HepG2 (cell line): ENCODE measurements around the gene RPL38. TPM values are rescaled to one million over a fixed set of nuclear protein-coding genes. Genes with fewer than 3 reads are reported as not detected.

Source experiments
- ATAC-seq: fragments of 200-7000 bp; cut with Tn5 transposase; 3 replicates; pipeline ENCODE4 v1.9.1; 2020; ENCODE audit warnings: mild to moderate bottlenecking, moderate library complexity
- BruUV-seq: library from RNA; stranded (reverse); fragments of 400-500 nt; replicated peaks from 2 replicates; lab custom pipeline; 2021; lab: Mats Ljungman, UMichigan
- CTCF ChIA-PET: fragments of 300-600 bp; formaldehyde crosslinking; extraction: SDS; loops from one replicate; lab custom pipeline; 2021; ENCODE audit warnings: low total read pairs, inconsistent platforms, low intra/inter-chr PET ratio; lab: Yijun Ruan, JAX
- POLR2A ChIA-PET: fragments of 350-600 bp; sonication (Branson Sonifier 250); formaldehyde crosslinking; loops from one replicate; lab custom pipeline; 2020; ENCODE audit warnings: antibody characterized with exemption, inconsistent platforms; lab: Yijun Ruan, JAX
- DNase-seq: peaks from one replicate; pipeline ENCODE4 v3.0.0-alpha.2; 2015; ENCODE audit warnings: low spot score
- FAIRE-seq: peaks from 3 replicates; lab custom pipeline; 2011; peaks lifted over from hg19 to GRCh38; lab: Jason Lieb, UNC
- H2AFZ ChIP-seq: one replicate; pipeline ENCODE4 v1.6.1; 2011; ENCODE audit warnings: low read length, inconsistent platforms
- H3K27ac ChIP-seq: fragments of 300-600 bp; 3 replicates; pipeline ENCODE4 v1.8.0; 2011; ENCODE audit warnings: mixed run types, mild to moderate bottlenecking, mixed read lengths, low read length, inconsistent platforms; ENCODE audit not compliant: insufficient read depth; ENCODE audit errors: extremely low read length
- H3K27me3 ChIP-seq, 2 experiments: fragments of 200-600 bp in 1 of 2; 2 replicates in 1 of 2; 3 replicates in 1 of 2; pipeline versions ENCODE4 v1.6.0 to v1.8.0; 2011; ENCODE audit warnings: low read length in 2 of 2, mild to moderate bottlenecking in 2 of 2, moderate library complexity in 2 of 2, inconsistent platforms in 1 of 2; ENCODE audit not compliant: insufficient read depth in 2 of 2, control insufficient read depth in 1 of 2
- H3K36me3 ChIP-seq, 2 experiments: fragments of 200-600 bp in 1 of 2; replicated peaks in 1 of 2; 2 replicates in 1 of 2; 3 replicates in 1 of 2; pipeline versions ENCODE4 v1.5.1 to v1.8.0; 2011; ENCODE audit warnings: low read length in 2 of 2, inconsistent platforms in 1 of 2; ENCODE audit not compliant: insufficient read depth in 2 of 2, control insufficient read depth in 1 of 2
- H3K4me1 ChIP-seq: 2 replicates; pipeline ENCODE4 v1.5.1; 2012; ENCODE audit warnings: low read length, inconsistent platforms; ENCODE audit not compliant: insufficient read depth
- H3K4me2 ChIP-seq: 2 replicates; pipeline ENCODE4 v1.6.0; 2011; ENCODE audit warnings: low read depth, low read length, inconsistent platforms
- H3K4me3 ChIP-seq, 3 experiments: fragments of 200-600 bp in 1 of 3; sonication (generic), shearing (Covaris generic) in 1 of 3; replicated peaks in 1 of 3; 2 replicates each; pipeline ENCODE4 v1.5.1; 2011 to 2016; ENCODE audit warnings: low read length in 3 of 3, inconsistent platforms in 2 of 3, low read depth in 2 of 3, mild to moderate bottlenecking in 2 of 3, control low read depth in 1 of 3, mixed read lengths in 1 of 3; ENCODE audit not compliant: insufficient read depth in 1 of 3
- H3K79me2 ChIP-seq: one replicate; pipeline ENCODE4 v1.6.1; 2011; ENCODE audit warnings: low read length, inconsistent platforms; ENCODE audit not compliant: insufficient read depth
- H3K9ac ChIP-seq: 2 replicates; pipeline ENCODE4 v1.6.0; 2011; ENCODE audit warnings: mild to moderate bottlenecking, low read depth, low read length, inconsistent platforms; ENCODE audit not compliant: insufficient read depth
- H3K9me3 ChIP-seq: 2 replicates; pipeline ENCODE4 v1.5.1; 2012; ENCODE audit warnings: mild to moderate bottlenecking, low read length
- H4K20me1 ChIP-seq: 2 replicates; pipeline ENCODE4 v1.6.0; 2011; ENCODE audit warnings: inconsistent platforms, mild to moderate bottlenecking, low read length, moderate library complexity; ENCODE audit not compliant: insufficient read depth
- HIVEP1 ChIP-seq: sonication (generic); formaldehyde crosslinking; IDR thresholded peaks from 2 replicates; pipeline ENCODE4 v1.4.0; 2020; ENCODE audit warnings: mild to moderate bottlenecking, missing genetic modification reagents
- HMG20A ChIP-seq: IDR thresholded peaks from 2 replicates; pipeline ENCODE4 v1.6.1; 2016; ENCODE audit warnings: borderline replicate concordance
- IKZF1 ChIP-seq: fragments of 450-650 bp; IDR thresholded peaks from 2 replicates; pipeline ENCODE4 v1.7.1; 2016
- MXI1 ChIP-seq: IDR thresholded peaks from 3 replicates; pipeline ENCODE4 v1.6.1; 2012; ENCODE audit warnings: low read depth, low read length, inconsistent platforms, borderline replicate concordance
- NFE2L1 ChIP-seq: sonication (generic); formaldehyde crosslinking; IDR thresholded peaks from 2 replicates; pipeline ENCODE4 v1.4.0; 2020; ENCODE audit warnings: missing genetic modification reagents, mild to moderate bottlenecking, borderline replicate concordance
- NFIB ChIP-seq: sonication (generic); formaldehyde crosslinking; IDR thresholded peaks from 2 replicates; pipeline ENCODE4 v1.9.0; 2021; ENCODE audit warnings: missing genetic modification reagents, mild to moderate bottlenecking, borderline replicate concordance
- PHB2 ChIP-seq: fragments of 450-650 bp; IDR thresholded peaks from 2 replicates; pipeline ENCODE4 v1.6.1; 2018; ENCODE audit not compliant: partially characterized antibody
- RBAK ChIP-seq: sonication (generic); formaldehyde crosslinking; IDR thresholded peaks from 2 replicates; pipeline ENCODE4 v1.5.1; 2020; ENCODE audit warnings: mild to moderate bottlenecking, missing genetic modification reagents
- SRSF9 ChIP-seq: fragments of 200-400 bp; formaldehyde crosslinking; IDR thresholded peaks from 2 replicates; pipeline ENCODE4 v1.6.1; 2018; ENCODE audit warnings: borderline replicate concordance, mild to moderate bottlenecking, low read depth, low read length; ENCODE audit not compliant: insufficient read depth, poor library complexity, severe bottlenecking
- ZFP82 ChIP-seq: sonication (generic); formaldehyde crosslinking; IDR thresholded peaks from 2 replicates; pipeline ENCODE4 v1.5.1; 2020; ENCODE audit warnings: mild to moderate bottlenecking, missing genetic modification reagents, borderline replicate concordance
- ZFYVE20 ChIP-seq: sonication (generic); formaldehyde crosslinking; IDR thresholded peaks from 2 replicates; pipeline ENCODE4 v1.8.0; 2023; ENCODE audit warnings: low read depth, mild to moderate bottlenecking, moderate library complexity, missing genetic modification reagents, borderline replicate concordance
- ZNF782 ChIP-seq: sonication (generic); formaldehyde crosslinking; IDR thresholded peaks from 2 replicates; pipeline ENCODE4 v1.4.0; 2020; ENCODE audit warnings: missing genetic modification reagents, mild to moderate bottlenecking, borderline replicate concordance
- WGBS: methylation state at CpG from one replicate; pipeline ENCODE4 v1.1.6; 2017; ENCODE audit warnings: low lambda C conversion rate; 5-methylcytosine and 5-hydroxymethylcytosine counted together
- in situ Hi-C: cut with HindIII; loops from 2 replicates; pipeline ENCODE4 v1.10.0; 2017; ENCODE audit warnings: low pct_unique_long_range_greater_than_20kb; ENCODE audit not compliant: extremely low pct_ligation_motif_present
- intact Hi-C: fragments of 100-400 bp; cut with micrococcal nuclease; formaldehyde crosslinking; loops from one replicate; pipeline ENCODE4 v1.10.0; 2022; ENCODE audit not compliant: unreplicated experiment
- polyA plus RNA-seq, 8 experiments: library from polyadenylated mRNA; depleted of rRNA in 3 of 8; stranded (reverse) in 7 of 8; unstranded in 1 of 8; fragments of >200 nt; fragmentation: Illumina TruSeq in 4 of 8; extraction: Trizol in 4 of 8; gene quantifications; 2 replicates each; pipeline versions ENCODE4 v1.2.1 to v1.2.3, GENCODE V29; 2011 to 2016; ENCODE audit warnings: low read depth in 4 of 8, missing spikeins in 1 of 8, mixed read lengths in 1 of 8; ENCODE audit not compliant: insufficient read depth in 1 of 8
- total RNA-seq, 5 experiments: library from RNA; depleted of rRNA; stranded (reverse); fragments of >200 nt; fragmentation: Illumina TruSeq; extraction: Trizol; gene quantifications; 2 replicates each; pipeline ENCODE4 v1.2.3, GENCODE V29; 2016; ENCODE audit warnings: low read depth in 1 of 5
- TF ChIP-seq, protein P1 (sequence below): sonication (generic); formaldehyde crosslinking; IDR thresholded peaks from 2 replicates; pipeline ENCODE4 v1.4.0; 2020; ENCODE audit warnings: missing genetic modification reagents
- TF ChIP-seq, protein P2 (sequence below): sonication (generic); formaldehyde crosslinking; IDR thresholded peaks from 2 replicates; pipeline ENCODE4 v1.4.0; 2020; ENCODE audit warnings: missing genetic modification reagents
- TF ChIP-seq, protein P3 (sequence below): sonication (generic); formaldehyde crosslinking; IDR thresholded peaks from 2 replicates; pipeline ENCODE4 v1.5.0; 2020; ENCODE audit warnings: mild to moderate bottlenecking, missing genetic modification reagents

Gene RPL38
- total and polyA plus RNA-seq, 2 of the 13 experiments (the other 11 are each of a cell fraction or from before 2014, with no cell fraction given): 2,370 to 2,372 TPM

DNA sequence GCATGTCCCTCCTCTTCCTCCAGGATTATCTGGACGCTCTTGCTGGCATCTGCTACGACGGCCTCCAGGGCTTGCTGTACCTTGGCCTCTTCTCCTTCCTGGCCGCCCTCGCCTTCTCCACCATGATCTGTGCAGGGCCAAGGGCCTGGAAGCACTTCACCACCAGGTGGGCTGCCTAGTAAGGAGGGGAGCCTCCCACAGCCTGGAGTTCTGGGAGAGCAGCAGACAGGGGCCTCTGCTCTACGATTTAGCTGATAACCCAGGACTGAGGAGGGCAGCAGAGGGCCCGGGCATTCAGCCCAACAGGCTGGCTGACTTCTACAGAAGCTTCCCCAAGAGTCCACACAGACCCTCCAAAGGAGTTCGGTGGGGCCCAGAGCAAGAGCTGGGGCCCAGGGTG lies 48.7 kb downstream of the RPL38 start:
- H3K27me3 ChIP-seq: peaks cover 0 to 1% of the 10 kb centered on the region in 2 experiments; a peak in 1 of 5 replicates
- H2AFZ ChIP-seq: no peak overlapping the region
- ChIA-PET POLR2A (no interaction called here), CTCF (no interaction called here)
- H4K20me1 ChIP-seq: no peaks in the 10 kb centered on the region
- no peaks in the 10 kb centered on the region for H3K4me1 ChIP-seq
- intact Hi-C loops (no loop called here), in situ Hi-C loops (no loop called here)
- FAIRE-seq: no peak
- DNase-seq: no peak
- H3K4me2 ChIP-seq: no peak overlapping the region
- WGBS: 65% methylated on average over 6 of the region's 8 CpGs
- no peaks in the 10 kb centered on the region for H3K36me3 ChIP-seq
- no TSS peak for BruUV-seq
- no peaks in the 10 kb centered on the region for H3K9me3 ChIP-seq
- ATAC-seq: peak; percentile 25; the same call in 2 of the 3 replicates
- H3K9ac ChIP-seq: no peak overlapping the region
- H3K27ac ChIP-seq: no peak overlapping the region
- H3K4me3 ChIP-seq: no peak overlapping the region
- H3K79me2 ChIP-seq: no peaks in the 10 kb centered on the region
- TF ChIP-seq NFIB (CRISPR knock-in tag) (no peak), IKZF1 (no peak), ZFYVE20 (CRISPR knock-in tag) (no peak), PHB2 (no peak), NFE2L1 (CRISPR knock-in tag) (no peak), RBAK (no peak), HIVEP1 (CRISPR knock-in tag) (no peak), HMG20A (no peak), SRSF9 (no peak), ZFP82 (CRISPR knock-in tag) (no peak), ZNF782 (CRISPR knock-in tag) (no peak), MXI1 (no peak)
- TF ChIP-seq, protein P1, sequence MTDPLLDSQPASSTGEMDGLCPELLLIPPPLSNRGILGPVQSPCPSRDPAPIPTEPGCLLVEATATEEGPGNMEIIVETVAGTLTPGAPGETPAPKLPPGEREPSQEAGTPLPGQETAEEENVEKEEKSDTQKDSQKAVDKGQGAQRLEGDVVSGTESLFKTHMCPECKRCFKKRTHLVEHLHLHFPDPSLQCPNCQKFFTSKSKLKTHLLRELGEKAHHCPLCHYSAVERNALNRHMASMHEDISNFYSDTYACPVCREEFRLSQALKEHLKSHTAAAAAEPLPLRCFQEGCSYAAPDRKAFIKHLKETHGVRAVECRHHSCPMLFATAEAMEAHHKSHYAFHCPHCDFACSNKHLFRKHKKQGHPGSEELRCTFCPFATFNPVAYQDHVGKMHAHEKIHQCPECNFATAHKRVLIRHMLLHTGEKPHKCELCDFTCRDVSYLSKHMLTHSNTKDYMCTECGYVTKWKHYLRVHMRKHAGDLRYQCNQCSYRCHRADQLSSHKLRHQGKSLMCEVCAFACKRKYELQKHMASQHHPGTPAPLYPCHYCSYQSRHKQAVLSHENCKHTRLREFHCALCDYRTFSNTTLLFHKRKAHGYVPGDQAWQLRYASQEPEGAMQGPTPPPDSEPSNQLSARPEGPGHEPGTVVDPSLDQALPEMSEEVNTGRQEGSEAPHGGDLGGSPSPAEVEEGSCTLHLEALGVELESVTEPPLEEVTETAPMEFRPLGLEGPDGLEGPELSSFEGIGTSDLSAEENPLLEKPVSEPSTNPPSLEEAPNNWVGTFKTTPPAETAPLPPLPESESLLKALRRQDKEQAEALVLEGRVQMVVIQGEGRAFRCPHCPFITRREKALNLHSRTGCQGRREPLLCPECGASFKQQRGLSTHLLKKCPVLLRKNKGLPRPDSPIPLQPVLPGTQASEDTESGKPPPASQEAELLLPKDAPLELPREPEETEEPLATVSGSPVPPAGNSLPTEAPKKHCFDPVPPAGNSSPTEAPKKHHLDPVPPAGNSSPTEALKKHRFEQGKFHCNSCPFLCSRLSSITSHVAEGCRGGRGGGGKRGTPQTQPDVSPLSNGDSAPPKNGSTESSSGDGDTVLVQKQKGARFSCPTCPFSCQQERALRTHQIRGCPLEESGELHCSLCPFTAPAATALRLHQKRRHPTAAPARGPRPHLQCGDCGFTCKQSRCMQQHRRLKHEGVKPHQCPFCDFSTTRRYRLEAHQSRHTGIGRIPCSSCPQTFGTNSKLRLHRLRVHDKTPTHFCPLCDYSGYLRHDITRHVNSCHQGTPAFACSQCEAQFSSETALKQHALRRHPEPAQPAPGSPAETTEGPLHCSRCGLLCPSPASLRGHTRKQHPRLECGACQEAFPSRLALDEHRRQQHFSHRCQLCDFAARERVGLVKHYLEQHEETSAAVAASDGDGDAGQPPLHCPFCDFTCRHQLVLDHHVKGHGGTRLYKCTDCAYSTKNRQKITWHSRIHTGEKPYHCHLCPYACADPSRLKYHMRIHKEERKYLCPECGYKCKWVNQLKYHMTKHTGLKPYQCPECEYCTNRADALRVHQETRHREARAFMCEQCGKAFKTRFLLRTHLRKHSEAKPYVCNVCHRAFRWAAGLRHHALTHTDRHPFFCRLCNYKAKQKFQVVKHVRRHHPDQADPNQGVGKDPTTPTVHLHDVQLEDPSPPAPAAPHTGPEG (CRISPR knock-in tag): no peak
- TF ChIP-seq, protein P2, sequence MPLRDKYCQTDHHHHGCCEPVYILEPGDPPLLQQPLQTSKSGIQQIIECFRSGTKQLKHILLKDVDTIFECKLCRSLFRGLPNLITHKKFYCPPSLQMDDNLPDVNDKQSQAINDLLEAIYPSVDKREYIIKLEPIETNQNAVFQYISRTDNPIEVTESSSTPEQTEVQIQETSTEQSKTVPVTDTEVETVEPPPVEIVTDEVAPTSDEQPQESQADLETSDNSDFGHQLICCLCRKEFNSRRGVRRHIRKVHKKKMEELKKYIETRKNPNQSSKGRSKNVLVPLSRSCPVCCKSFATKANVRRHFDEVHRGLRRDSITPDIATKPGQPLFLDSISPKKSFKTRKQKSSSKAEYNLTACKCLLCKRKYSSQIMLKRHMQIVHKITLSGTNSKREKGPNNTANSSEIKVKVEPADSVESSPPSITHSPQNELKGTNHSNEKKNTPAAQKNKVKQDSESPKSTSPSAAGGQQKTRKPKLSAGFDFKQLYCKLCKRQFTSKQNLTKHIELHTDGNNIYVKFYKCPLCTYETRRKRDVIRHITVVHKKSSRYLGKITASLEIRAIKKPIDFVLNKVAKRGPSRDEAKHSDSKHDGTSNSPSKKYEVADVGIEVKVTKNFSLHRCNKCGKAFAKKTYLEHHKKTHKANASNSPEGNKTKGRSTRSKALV (CRISPR knock-in tag): no peak
- TF ChIP-seq, protein P3, sequence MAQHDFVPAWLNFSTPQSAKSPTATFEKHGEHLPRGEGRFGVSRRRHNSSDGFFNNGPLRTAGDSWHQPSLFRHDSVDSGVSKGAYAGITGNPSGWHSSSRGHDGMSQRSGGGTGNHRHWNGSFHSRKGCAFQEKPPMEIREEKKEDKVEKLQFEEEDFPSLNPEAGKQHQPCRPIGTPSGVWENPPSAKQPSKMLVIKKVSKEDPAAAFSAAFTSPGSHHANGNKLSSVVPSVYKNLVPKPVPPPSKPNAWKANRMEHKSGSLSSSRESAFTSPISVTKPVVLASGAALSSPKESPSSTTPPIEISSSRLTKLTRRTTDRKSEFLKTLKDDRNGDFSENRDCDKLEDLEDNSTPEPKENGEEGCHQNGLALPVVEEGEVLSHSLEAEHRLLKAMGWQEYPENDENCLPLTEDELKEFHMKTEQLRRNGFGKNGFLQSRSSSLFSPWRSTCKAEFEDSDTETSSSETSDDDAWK (CRISPR knock-in tag): no peak
